Upper lobe of left lung (tissue), 6 donors: ENCODE measurements around the gene PGRMC1. TPM values are rescaled to one million over a fixed set of nuclear protein-coding genes. Genes with fewer than 3 reads are reported as not detected.
A peak's percentile ranks its signal among the peaks of the same experiment; 100 is the strongest.
"Not testable (repeated sequence)": the region's sequence is repeated elsewhere in the genome, so short reads cannot be mapped to it uniquely, and the experiment has no call there.

Experiments used
- ATAC-seq, 2 donors: fragments of 200-7000 bp; cut with Tn5 transposase; one replicate each; pipeline ENCODE4 v1.9.1; 2022; ENCODE audit warnings: mild to moderate bottlenecking in 2 of 2, moderate library complexity in 2 of 2; ENCODE audit not compliant: low FRiP score in 2 of 2
- DNase-seq, 2 donors: peaks; one replicate each; pipeline ENCODE4 v3.0.0-alpha.2; 2019 to 2020
- H3K27ac ChIP-seq, 4 donors: fragments of 200-600 bp; sonication (generic); one replicate each; pipeline ENCODE4 v1.5.1; 2016 to 2019
- H3K27me3 ChIP-seq, 4 donors: fragments of 200-600 bp; sonication (generic); one replicate each; pipeline ENCODE4 v1.5.1; 2017 to 2019
- H3K36me3 ChIP-seq, 4 donors: fragments of 200-600 bp; sonication (generic); one replicate each; pipeline ENCODE4 v1.5.1; 2016 to 2019
- H3K4me1 ChIP-seq, 4 donors: fragments of 200-600 bp; sonication (generic); one replicate each; pipeline ENCODE4 v1.5.1; 2018 to 2019
- H3K4me3 ChIP-seq, 4 donors: fragments of 200-600 bp; sonication (generic); one replicate each; pipeline ENCODE4 v1.5.1; 2017 to 2019; ENCODE audit warnings: mild to moderate bottlenecking in 2 of 4, moderate library complexity in 1 of 4
- H3K9me3 ChIP-seq, 4 donors: fragments of 200-600 bp; sonication (generic); one replicate each; pipeline ENCODE4 v1.5.1; 2018 to 2019
- CTCF ChIP-seq, 6 experiments: fragments of 450-650 bp in 4 of 6; fragments of 200-600 bp in 2 of 6; sonication (generic) in 2 of 6; IDR thresholded peaks; one replicate each; pipeline ENCODE4 v1.5.1; 2016 to 2019; ENCODE audit warnings: antibody characterized with exemption in 6 of 6
- EP300 ChIP-seq, 4 donors: sonication (generic); formaldehyde crosslinking; IDR thresholded peaks; one replicate each; pipeline ENCODE4 v1.5.1; 2017; ENCODE audit warnings: antibody characterized with exemption in 4 of 4, control low read depth in 2 of 4
- POLR2A ChIP-seq, 4 donors: fragments of 450-650 bp; IDR thresholded peaks; one replicate each; pipeline ENCODE4 v1.5.1; 2016 to 2017; ENCODE audit warnings: antibody characterized with exemption in 4 of 4, mild to moderate bottlenecking in 2 of 4
- POLR2AphosphoS5 ChIP-seq, 2 donors: sonication (generic); formaldehyde crosslinking; IDR thresholded peaks; one replicate each; pipeline ENCODE4 v1.5.1; 2017; ENCODE audit warnings: antibody characterized with exemption in 2 of 2
- WGBS, 2 donors: methylation state at CpG; one replicate each; pipeline ENCODE4 v1.1.5; 2017 to 2018; 5-methylcytosine and 5-hydroxymethylcytosine counted together
- total RNA-seq, 6 donors: library from RNA; depleted of rRNA in 4 of 6; stranded (reverse); fragments of >200 nt in 4 of 6; gene quantifications; one replicate each; pipeline versions ENCODE4 v1.1.0 to v1.2.1, GENCODE V29; 2016 to 2021
- donor health status: DM: no; HTN: no; CAD: no; lungs with moderate emphysema.
- donor health status: DM: no; HTN: yes; CAD: no; lungs with severe emphysema.

The PGRMC1 gene
- total RNA-seq, 6 donors from 2014 or later: 28.3 to 112 (median 74.3) TPM

- no peak for DNase-seq
- Histone ChIP-seq H3K4me3 (no peak overlapping the region), H3K4me1 (no peaks in the 10 kb centered on the region), H3K27ac (no peak overlapping the region), H3K27me3 (no peaks in the 10 kb centered on the region), H3K36me3 (no peaks in the 10 kb centered on the region), H3K9me3 (no peaks in the 10 kb centered on the region)
- no peak for TF ChIP-seq POLR2A (IDR thresholded peaks at IDR 0.05)
- no peak for TF ChIP-seq EP300 (IDR thresholded peaks at IDR 0.05)
- TF ChIP-seq POLR2AphosphoS5 (IDR thresholded peaks at IDR 0.05): no peak
- TF ChIP-seq CTCF (IDR thresholded peaks at IDR 0.05): no peak
- ATAC-seq: no peak
- WGBS, 2 donors: 51 to 54% methylated on average over 2 of the region's 2 CpGs
Measured at GRCh38 chrX:119252716-119253115, 16.6 kb downstream of the PGRMC1 start.

- TF ChIP-seq CTCF (IDR thresholded peaks at IDR 0.05) (peak in 4 of 6 experiments; percentile 28 to 45 (median 36)), POLR2A (IDR thresholded peaks at IDR 0.05) (no peak), POLR2AphosphoS5 (IDR thresholded peaks at IDR 0.05) (no peak)
- no peak for DNase-seq
- H3K27ac ChIP-seq: no peak overlapping the region
- 16 to 22% methylated on average over 4 to 5 of the region's 5 CpGs for WGBS, 2 donors
- no peaks in the 10 kb centered on the region for H3K27me3 ChIP-seq
- no peak for ATAC-seq
- no peaks in the 10 kb centered on the region for H3K36me3 ChIP-seq
- H3K4me3 ChIP-seq: no peak overlapping the region
- H3K9me3 ChIP-seq: no peaks in the 10 kb centered on the region
- no peaks in the 10 kb centered on the region for H3K4me1 ChIP-seq
Measured at GRCh38 chrX:119266364-119266995, 30.4 kb downstream of the PGRMC1 start.

GRCh38 chrX:119267115-119267514 is 31.0 kb downstream of the PGRMC1 start:
- not testable (repeated sequence) for H3K36me3 ChIP-seq, H3K9me3 ChIP-seq, H3K27me3 ChIP-seq, H3K4me1 ChIP-seq, H3K4me3 ChIP-seq, ATAC-seq, DNase-seq, H3K27ac ChIP-seq
- WGBS, 2 donors: 69 to 82% methylated on average over 2 to 3 of the region's 3 CpGs

GRCh38 chrX:119272882-119273419 is 36.9 kb downstream of the PGRMC1 start:
- H3K4me3 ChIP-seq: peak overlapping the region in 1 of 4 donors; percentile 12
- TF ChIP-seq EP300 (IDR thresholded peaks at IDR 0.05): no peak
- no peak for TF ChIP-seq POLR2A (IDR thresholded peaks at IDR 0.05)
- TF ChIP-seq CTCF (IDR thresholded peaks at IDR 0.05): no peak
- TF ChIP-seq POLR2AphosphoS5 (IDR thresholded peaks at IDR 0.05): no peak
- ATAC-seq: no peak

GRCh38 chrX:119273420-119274192 is 37.5 kb downstream of the PGRMC1 start:
- H3K9me3 ChIP-seq: peaks cover 0 to 5% (median 0%) of the 10 kb centered on the region in 4 donors
- H3K4me3 ChIP-seq: peak overlapping the region in 1 of 4 donors; percentile 12
- TF ChIP-seq CTCF (IDR thresholded peaks at IDR 0.05) (peak in 2 of 6 experiments; percentile 23 to 32), EP300 (IDR thresholded peaks at IDR 0.05) (no peak)
- peaks cover 0 to 8% (median 0%) of the 10 kb centered on the region in 4 donors for H3K27me3 ChIP-seq
- peak; percentile 31 to 76 for DNase-seq
- H3K27ac ChIP-seq: no peak overlapping the region
- peaks cover 0 to 4% (median 0%) of the 10 kb centered on the region in 4 donors for H3K4me1 ChIP-seq
- 8 to 32% methylated on average over 2 to 33 of the region's 61 CpGs for WGBS, 2 donors
- H3K36me3 ChIP-seq: no peaks in the 10 kb centered on the region
- peak in 1 of 2 donors; percentile 29 for ATAC-seq

More at GRCh38 chrX:119272882-119273419, 36.9 kb downstream of the PGRMC1 start:
- H3K27ac ChIP-seq: no peak overlapping the region
- H3K9me3 ChIP-seq: peaks cover 0 to 5% (median 0%) of the 10 kb centered on the region in 4 donors
- no peaks in the 10 kb centered on the region for H3K36me3 ChIP-seq
- H3K4me1 ChIP-seq: peaks cover 0 to 4% (median 0%) of the 10 kb centered on the region in 4 donors
- 83% methylated on average over 29 of the region's 42 CpGs; no CpG with 5 or more reads in 1 of the 2 donors for WGBS, 2 donors
- H3K27me3 ChIP-seq: peaks cover 0 to 8% (median 0%) of the 10 kb centered on the region in 4 donors
- peak in 1 of 2 donors; percentile 36 for DNase-seq

- H3K36me3 ChIP-seq, H3K9me3 ChIP-seq, H3K27me3 ChIP-seq, DNase-seq, H3K4me3 ChIP-seq, H3K27ac ChIP-seq, ATAC-seq, H3K4me1 ChIP-seq: not testable (repeated sequence)
- 84 to 86% methylated on average over 4 of the region's 4 CpGs for WGBS, 2 donors
Measured at GRCh38 chrX:119282347-119282746, 46.3 kb downstream of the PGRMC1 start.
